SK-N-SH (cell line): Measurements from ENCODE around the gene NEURL3.

Experiments
- CTCF ChIP-seq: fragments of 200-600 bp; sonication (generic); IDR thresholded peaks from 2 replicates; pipeline ENCODE4 v1.6.1; 2017; ENCODE audit warnings: antibody characterized with exemption, mild to moderate bottlenecking, moderate library complexity
- ELF1 ChIP-seq: IDR thresholded peaks from 2 replicates; pipeline ENCODE4 v1.4.0; 2012
- EP300 ChIP-seq, 2 experiments: IDR thresholded peaks; 2 replicates each; pipeline versions ENCODE4 v1.4.0 to v1.6.1; 2012; ENCODE audit warnings: borderline replicate concordance in 1 of 2, low read depth in 1 of 2, low read length in 1 of 2
- GABPA ChIP-seq: IDR thresholded peaks from 2 replicates; pipeline ENCODE4 v1.4.0; 2012; ENCODE audit warnings: low read depth, mild to moderate bottlenecking
- JUND ChIP-seq: IDR thresholded peaks from 2 replicates; pipeline ENCODE4 v1.4.0; 2012
- MAX ChIP-seq: IDR thresholded peaks from 2 replicates; pipeline ENCODE4 v1.4.0; 2012; ENCODE audit warnings: low read depth
- MXI1 ChIP-seq: IDR thresholded peaks from 2 replicates; pipeline ENCODE4 v1.6.1; 2012; ENCODE audit warnings: mild to moderate bottlenecking, low read depth, low read length, improper control_type of control experiment
- NFIC ChIP-seq: IDR thresholded peaks from 2 replicates; pipeline ENCODE4 v1.4.0; 2012; ENCODE audit warnings: borderline replicate concordance
- RAD21 ChIP-seq: IDR thresholded peaks from 2 replicates; pipeline ENCODE4 v1.6.1; 2012; ENCODE audit warnings: mild to moderate bottlenecking, low read length
- SIN3A ChIP-seq: IDR thresholded peaks from 2 replicates; pipeline ENCODE4 v1.6.1; 2012; ENCODE audit warnings: low read depth, mild to moderate bottlenecking, low read length, moderate library complexity, borderline replicate concordance
- TAF1 ChIP-seq: IDR thresholded peaks from 2 replicates; pipeline ENCODE4 v1.6.1; 2012; ENCODE audit warnings: low read depth, mild to moderate bottlenecking, low read length, moderate library complexity, borderline replicate concordance
- YY1 ChIP-seq: IDR thresholded peaks from 2 replicates; pipeline ENCODE4 v1.4.0; 2012; ENCODE audit warnings: low read depth, mild to moderate bottlenecking

- TF ChIP-seq SIN3A (no peak), TAF1 (no peak), CTCF (no peak), MXI1 (no peak), RAD21 (no peak), JUND (no peak), GABPA (no peak), YY1 (no peak), MAX (no peak), ELF1 (no peak), NFIC (no peak), EP300 (IDR thresholded peaks at IDR 0.05; ENCODE audit: borderline replicate concordance in 1 of 2, low read depth in 1 of 2, low read length in 1 of 2) (no peak)
These were observed 3.7 kb downstream of the NEURL3 start for GRCh38 chr2:96501471-96501874.
